HepG2 (cell line): ENCODE results near the gene ADAMTS2. TPM values are rescaled to one million over a fixed set of nuclear protein-coding genes. Genes with fewer than 3 reads are reported as not detected.

Experiments
- ATAC-seq: fragments of 200-7000 bp; cut with Tn5 transposase; 3 replicates; pipeline ENCODE4 v1.9.1; 2020; ENCODE audit warnings: mild to moderate bottlenecking, moderate library complexity
- BruUV-seq: library from RNA; stranded (reverse); fragments of 400-500 nt; replicated peaks from 2 replicates; lab custom pipeline; 2021; lab: Mats Ljungman, UMichigan
- CTCF ChIA-PET: fragments of 300-600 bp; formaldehyde crosslinking; extraction: SDS; loops from one replicate; lab custom pipeline; 2021; ENCODE audit warnings: low total read pairs, inconsistent platforms, low intra/inter-chr PET ratio; lab: Yijun Ruan, JAX
- POLR2A ChIA-PET: fragments of 350-600 bp; sonication (Branson Sonifier 250); formaldehyde crosslinking; loops from one replicate; lab custom pipeline; 2020; ENCODE audit warnings: antibody characterized with exemption, inconsistent platforms; lab: Yijun Ruan, JAX
- DNase-seq: peaks from one replicate; pipeline ENCODE4 v3.0.0-alpha.2; 2015; ENCODE audit warnings: low spot score
- FAIRE-seq: peaks from 3 replicates; lab custom pipeline; 2011; peaks lifted over from hg19 to GRCh38; lab: Jason Lieb, UNC
- H2AFZ ChIP-seq: one replicate; pipeline ENCODE4 v1.6.1; 2011; ENCODE audit warnings: low read length, inconsistent platforms
- H3K27ac ChIP-seq: fragments of 300-600 bp; 3 replicates; pipeline ENCODE4 v1.8.0; 2011; ENCODE audit warnings: mixed run types, mild to moderate bottlenecking, mixed read lengths, low read length, inconsistent platforms; ENCODE audit not compliant: insufficient read depth; ENCODE audit errors: extremely low read length
- H3K27me3 ChIP-seq, 2 experiments: fragments of 200-600 bp in 1 of 2; 2 replicates in 1 of 2; 3 replicates in 1 of 2; pipeline versions ENCODE4 v1.6.0 to v1.8.0; 2011; ENCODE audit warnings: low read length in 2 of 2, mild to moderate bottlenecking in 2 of 2, moderate library complexity in 2 of 2, inconsistent platforms in 1 of 2; ENCODE audit not compliant: insufficient read depth in 2 of 2, control insufficient read depth in 1 of 2
- H3K36me3 ChIP-seq, 2 experiments: fragments of 200-600 bp in 1 of 2; replicated peaks in 1 of 2; 2 replicates in 1 of 2; 3 replicates in 1 of 2; pipeline versions ENCODE4 v1.5.1 to v1.8.0; 2011; ENCODE audit warnings: low read length in 2 of 2, inconsistent platforms in 1 of 2; ENCODE audit not compliant: insufficient read depth in 2 of 2, control insufficient read depth in 1 of 2
- H3K4me1 ChIP-seq: 2 replicates; pipeline ENCODE4 v1.5.1; 2012; ENCODE audit warnings: low read length, inconsistent platforms; ENCODE audit not compliant: insufficient read depth
- H3K4me2 ChIP-seq: 2 replicates; pipeline ENCODE4 v1.6.0; 2011; ENCODE audit warnings: low read depth, low read length, inconsistent platforms
- H3K4me3 ChIP-seq, 3 experiments: fragments of 200-600 bp in 1 of 3; sonication (generic), shearing (Covaris generic) in 1 of 3; replicated peaks in 1 of 3; 2 replicates each; pipeline ENCODE4 v1.5.1; 2011 to 2016; ENCODE audit warnings: low read length in 3 of 3, inconsistent platforms in 2 of 3, low read depth in 2 of 3, mild to moderate bottlenecking in 2 of 3, control low read depth in 1 of 3, mixed read lengths in 1 of 3; ENCODE audit not compliant: insufficient read depth in 1 of 3
- H3K79me2 ChIP-seq: one replicate; pipeline ENCODE4 v1.6.1; 2011; ENCODE audit warnings: low read length, inconsistent platforms; ENCODE audit not compliant: insufficient read depth
- H3K9ac ChIP-seq: 2 replicates; pipeline ENCODE4 v1.6.0; 2011; ENCODE audit warnings: mild to moderate bottlenecking, low read depth, low read length, inconsistent platforms; ENCODE audit not compliant: insufficient read depth
- H3K9me3 ChIP-seq: 2 replicates; pipeline ENCODE4 v1.5.1; 2012; ENCODE audit warnings: mild to moderate bottlenecking, low read length
- H4K20me1 ChIP-seq: 2 replicates; pipeline ENCODE4 v1.6.0; 2011; ENCODE audit warnings: inconsistent platforms, mild to moderate bottlenecking, low read length, moderate library complexity; ENCODE audit not compliant: insufficient read depth
- AGO1 ChIP-seq: fragments of 200-400 bp; formaldehyde crosslinking; IDR thresholded peaks from 2 replicates; pipeline ENCODE4 v1.6.1; 2017; ENCODE audit warnings: mild to moderate bottlenecking, low read depth, low read length, moderate library complexity; ENCODE audit not compliant: poor library complexity, severe bottlenecking
- CENPX ChIP-seq: sonication (generic); formaldehyde crosslinking; IDR thresholded peaks from 2 replicates; pipeline ENCODE4 v1.9.0; 2021; ENCODE audit warnings: mild to moderate bottlenecking, missing genetic modification reagents, moderate library complexity
- CTCF ChIP-seq: sonication (generic); formaldehyde crosslinking; IDR thresholded peaks from 2 replicates; pipeline ENCODE4 v1.5.0; 2020; ENCODE audit warnings: mild to moderate bottlenecking, missing genetic modification reagents, moderate library complexity
- DMTF1 ChIP-seq: sonication (generic); formaldehyde crosslinking; IDR thresholded peaks from 2 replicates; pipeline ENCODE4 v1.4.0; 2020; ENCODE audit warnings: mild to moderate bottlenecking, missing genetic modification reagents
- HINFP ChIP-seq: sonication (generic); formaldehyde crosslinking; IDR thresholded peaks from 2 replicates; pipeline ENCODE4 v1.4.0; 2020; ENCODE audit warnings: low read depth, mild to moderate bottlenecking, missing genetic modification reagents
- PAXIP1 ChIP-seq: sonication (generic); formaldehyde crosslinking; conservative IDR thresholded peaks from 2 replicates; pipeline ENCODE4 v1.4.0; 2020; ENCODE audit warnings: mild to moderate bottlenecking, missing genetic modification reagents, moderate library complexity
- POLR2A ChIP-seq, 2 experiments: IDR thresholded peaks; 2 replicates each; pipeline ENCODE4 v1.6.1; 2011; ENCODE audit warnings: low read depth in 2 of 2, low read length in 2 of 2, mild to moderate bottlenecking in 1 of 2, moderate library complexity in 1 of 2; ENCODE audit not compliant: insufficient read depth in 1 of 2
- THAP11 ChIP-seq: IDR thresholded peaks from 2 replicates; pipeline ENCODE4 v1.6.1; 2016; ENCODE audit warnings: missing biosample characterization, missing genetic modification reagents
- ZNF546 ChIP-seq: sonication (generic); formaldehyde crosslinking; conservative IDR thresholded peaks from 2 replicates; pipeline ENCODE4 v1.8.1; 2023; ENCODE audit warnings: mild to moderate bottlenecking, missing genetic modification reagents
- ZNF670 ChIP-seq: sonication (generic); formaldehyde crosslinking; IDR thresholded peaks from 2 replicates; pipeline ENCODE4 v1.8.0; 2022; ENCODE audit warnings: mild to moderate bottlenecking, missing genetic modification reagents, borderline replicate concordance
- WGBS: methylation state at CpG from one replicate; pipeline ENCODE4 v1.1.6; 2017; ENCODE audit warnings: low lambda C conversion rate; 5-methylcytosine and 5-hydroxymethylcytosine counted together
- in situ Hi-C: cut with HindIII; loops from 2 replicates; pipeline ENCODE4 v1.10.0; 2017; ENCODE audit warnings: low pct_unique_long_range_greater_than_20kb; ENCODE audit not compliant: extremely low pct_ligation_motif_present
- intact Hi-C: fragments of 100-400 bp; cut with micrococcal nuclease; formaldehyde crosslinking; loops from one replicate; pipeline ENCODE4 v1.10.0; 2022; ENCODE audit not compliant: unreplicated experiment
- polyA plus RNA-seq, 8 experiments: library from polyadenylated mRNA; depleted of rRNA in 3 of 8; stranded (reverse) in 7 of 8; unstranded in 1 of 8; fragments of >200 nt; fragmentation: Illumina TruSeq in 4 of 8; extraction: Trizol in 4 of 8; gene quantifications; 2 replicates each; pipeline versions ENCODE4 v1.2.1 to v1.2.3, GENCODE V29; 2011 to 2016; ENCODE audit warnings: low read depth in 4 of 8, missing spikeins in 1 of 8, mixed read lengths in 1 of 8; ENCODE audit not compliant: insufficient read depth in 1 of 8
- total RNA-seq, 5 experiments: library from RNA; depleted of rRNA; stranded (reverse); fragments of >200 nt; fragmentation: Illumina TruSeq; extraction: Trizol; gene quantifications; 2 replicates each; pipeline ENCODE4 v1.2.3, GENCODE V29; 2016; ENCODE audit warnings: low read depth in 1 of 5

The ADAMTS2 gene
- total and polyA plus RNA-seq, 2 of the 13 experiments (the other 11 are each of a cell fraction or from before 2014, with no cell fraction given): 0.24 to 3.5 TPM

GRCh38 chr5:179330186-179330900 lies 14.9 kb downstream of the ADAMTS2 start:
- no peaks in the 10 kb centered on the region for H3K79me2 ChIP-seq
- no peak for TF ChIP-seq POLR2A (IDR thresholded peaks at IDR 0.05; ENCODE audit: insufficient read depth in 1 of 2, low read depth in 2 of 2, low read length in 2 of 2)
- no peak for TF ChIP-seq ZNF546 (CRISPR knock-in tag)
- no peak for TF ChIP-seq CENPX (CRISPR knock-in tag)
- TF ChIP-seq THAP11 (CRISPR knock-in tag): no peak
- no peak for TF ChIP-seq DMTF1 (CRISPR knock-in tag)
- no peak for TF ChIP-seq PAXIP1
- no peak for TF ChIP-seq HINFP (CRISPR knock-in tag)
- TF ChIP-seq ZNF670: no peak
- TF ChIP-seq CTCF: no peak
- no peak for TF ChIP-seq AGO1
- in situ Hi-C loops: no loop called here
- H3K27ac ChIP-seq: no peak overlapping the region
- ATAC-seq (no peak), DNase-seq (no peak), FAIRE-seq (no peak)
- H3K4me3 ChIP-seq: no peak overlapping the region
- no peaks in the 10 kb centered on the region for H4K20me1 ChIP-seq
- H3K27me3 ChIP-seq: peaks cover 0 to 28% of the 10 kb centered on the region in 2 experiments; a peak in 3 of 5 replicates
- H3K9ac ChIP-seq: no peak overlapping the region
- H2AFZ ChIP-seq: no peak overlapping the region
- whole genome bisulfite sequencing: 5% methylated on average over 7 of the region's 13 CpGs
- intact Hi-C loops: no loop called here
- H3K36me3 ChIP-seq: no peaks in the 10 kb centered on the region
- POLR2A ChIA-PET: no interaction called here
- no peak overlapping the region for H3K4me2 ChIP-seq
- H3K4me1 ChIP-seq: no peaks in the 10 kb centered on the region
- CTCF ChIA-PET: no interaction called here
- no peaks in the 10 kb centered on the region for H3K9me3 ChIP-seq
- no TSS peak for BruUV-seq
